ENCODE results near the gene C1QTNF6. TPM values are rescaled to one million over a fixed set of nuclear protein-coding genes. Genes with fewer than 3 reads are reported as not detected.

The C1QTNF6 gene
- total RNA-seq, 3 donors from 2014 or later: 8.9 to 22.5 (median 13.3) TPM

GRCh38 chr22:37180531-37181231 is 7.4 kb downstream of the C1QTNF6 start:
- intact Hi-C loops (cut with DNase I, micrococcal nuclease): no loop called here
- Histone ChIP-seq H3K4me1 (ENCODE audit: low read depth) (peaks cover 44% of the 10 kb centered on the region), H3K4me3 (no peak overlapping the region), H3K36me3 (ENCODE audit: low read depth) (no peaks in the 10 kb centered on the region), H3K9me3 (no peaks in the 10 kb centered on the region)
- TF ChIP-seq, protein P1, sequence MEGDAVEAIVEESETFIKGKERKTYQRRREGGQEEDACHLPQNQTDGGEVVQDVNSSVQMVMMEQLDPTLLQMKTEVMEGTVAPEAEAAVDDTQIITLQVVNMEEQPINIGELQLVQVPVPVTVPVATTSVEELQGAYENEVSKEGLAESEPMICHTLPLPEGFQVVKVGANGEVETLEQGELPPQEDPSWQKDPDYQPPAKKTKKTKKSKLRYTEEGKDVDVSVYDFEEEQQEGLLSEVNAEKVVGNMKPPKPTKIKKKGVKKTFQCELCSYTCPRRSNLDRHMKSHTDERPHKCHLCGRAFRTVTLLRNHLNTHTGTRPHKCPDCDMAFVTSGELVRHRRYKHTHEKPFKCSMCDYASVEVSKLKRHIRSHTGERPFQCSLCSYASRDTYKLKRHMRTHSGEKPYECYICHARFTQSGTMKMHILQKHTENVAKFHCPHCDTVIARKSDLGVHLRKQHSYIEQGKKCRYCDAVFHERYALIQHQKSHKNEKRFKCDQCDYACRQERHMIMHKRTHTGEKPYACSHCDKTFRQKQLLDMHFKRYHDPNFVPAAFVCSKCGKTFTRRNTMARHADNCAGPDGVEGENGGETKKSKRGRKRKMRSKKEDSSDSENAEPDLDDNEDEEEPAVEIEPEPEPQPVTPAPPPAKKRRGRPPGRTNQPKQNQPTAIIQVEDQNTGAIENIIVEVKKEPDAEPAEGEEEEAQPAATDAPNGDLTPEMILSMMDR (IDR thresholded peaks at IDR 0.05): no peak
- DNase-seq (peak in 2 of 3 donors; percentile 29 to 48), ATAC-seq (no peak)

DNA sequence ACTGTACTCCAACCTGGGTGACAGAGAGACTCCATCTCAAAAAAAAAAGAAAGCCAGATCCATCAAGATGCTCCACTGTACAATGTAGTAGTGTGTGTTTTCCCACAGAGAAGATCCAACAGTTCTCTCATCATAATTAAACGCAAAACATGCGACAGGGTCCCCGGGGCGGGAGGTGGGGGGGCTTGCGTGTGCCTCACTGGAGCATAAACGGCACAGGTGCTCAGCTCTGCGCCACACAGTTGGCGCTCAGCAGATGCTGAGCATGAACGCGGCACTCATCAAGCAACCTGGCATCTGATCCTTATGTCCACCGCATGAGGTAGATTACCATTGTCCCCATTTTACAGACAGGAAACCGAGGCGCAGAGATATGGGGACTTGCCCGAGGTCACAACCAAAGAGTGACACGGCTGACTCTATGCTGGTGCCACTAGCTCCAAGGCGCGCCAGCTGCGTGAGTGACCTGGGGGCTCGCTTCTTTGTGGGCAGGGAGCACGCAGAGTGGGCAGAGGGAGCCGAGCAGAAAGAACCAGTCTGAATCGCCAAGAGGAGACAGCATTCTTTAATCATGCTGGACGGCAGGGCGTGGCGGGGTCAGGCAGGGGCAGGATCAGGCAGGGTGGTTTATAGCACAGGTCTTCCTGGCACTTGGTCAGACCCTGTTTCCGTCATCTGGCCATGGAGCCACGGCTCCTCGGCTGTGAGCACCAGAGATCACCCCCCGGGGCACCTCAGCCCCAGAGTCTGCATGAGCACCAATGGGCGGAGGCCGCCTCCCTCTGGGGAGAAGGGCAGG is 8.2 kb downstream of the C1QTNF6 start:
- H3K36me3 ChIP-seq (ENCODE audit: low read depth): no peaks in the 10 kb centered on the region
- peak; percentile 80 to 84 (median 83) for DNase-seq
- H3K4me3 ChIP-seq: no peak overlapping the region
- no peaks in the 10 kb centered on the region for H3K9me3 ChIP-seq
- peaks cover 44% of the 10 kb centered on the region for H3K4me1 ChIP-seq (ENCODE audit: low read depth)
- intact Hi-C loops (cut with DNase I, micrococcal nuclease): no loop called here
- peak; percentile 65 for ATAC-seq
- TF ChIP-seq, protein P1 (IDR thresholded peaks at IDR 0.05): no peak

DNA sequence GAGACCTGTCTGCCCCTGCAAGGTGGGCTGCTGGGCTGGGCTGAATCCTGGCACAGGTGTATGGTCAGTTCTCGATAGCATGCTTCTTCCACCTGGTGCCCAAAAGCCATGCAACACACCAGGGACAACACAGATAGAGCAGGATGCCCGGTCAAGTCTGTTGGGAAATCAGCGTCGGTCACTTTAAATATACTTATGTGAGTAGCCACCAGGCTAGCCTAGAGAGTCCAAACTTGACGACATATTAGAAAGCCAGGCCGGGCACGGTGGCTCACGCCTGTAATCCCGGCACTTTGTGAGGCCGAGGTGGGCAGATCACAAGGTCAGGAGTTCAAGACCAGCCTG is 8.9 kb downstream of the C1QTNF6 start:
- Histone ChIP-seq H3K4me3 (no peak overlapping the region), H3K4me1 (ENCODE audit: low read depth) (peaks cover 44% of the 10 kb centered on the region), H3K9me3 (no peaks in the 10 kb centered on the region), H3K36me3 (ENCODE audit: low read depth) (no peaks in the 10 kb centered on the region)
- TF ChIP-seq, protein P1 (IDR thresholded peaks at IDR 0.05): no peak
- DNase-seq (no peak), ATAC-seq (no peak)
- intact Hi-C loops (cut with DNase I, micrococcal nuclease): no loop called here

DNA sequence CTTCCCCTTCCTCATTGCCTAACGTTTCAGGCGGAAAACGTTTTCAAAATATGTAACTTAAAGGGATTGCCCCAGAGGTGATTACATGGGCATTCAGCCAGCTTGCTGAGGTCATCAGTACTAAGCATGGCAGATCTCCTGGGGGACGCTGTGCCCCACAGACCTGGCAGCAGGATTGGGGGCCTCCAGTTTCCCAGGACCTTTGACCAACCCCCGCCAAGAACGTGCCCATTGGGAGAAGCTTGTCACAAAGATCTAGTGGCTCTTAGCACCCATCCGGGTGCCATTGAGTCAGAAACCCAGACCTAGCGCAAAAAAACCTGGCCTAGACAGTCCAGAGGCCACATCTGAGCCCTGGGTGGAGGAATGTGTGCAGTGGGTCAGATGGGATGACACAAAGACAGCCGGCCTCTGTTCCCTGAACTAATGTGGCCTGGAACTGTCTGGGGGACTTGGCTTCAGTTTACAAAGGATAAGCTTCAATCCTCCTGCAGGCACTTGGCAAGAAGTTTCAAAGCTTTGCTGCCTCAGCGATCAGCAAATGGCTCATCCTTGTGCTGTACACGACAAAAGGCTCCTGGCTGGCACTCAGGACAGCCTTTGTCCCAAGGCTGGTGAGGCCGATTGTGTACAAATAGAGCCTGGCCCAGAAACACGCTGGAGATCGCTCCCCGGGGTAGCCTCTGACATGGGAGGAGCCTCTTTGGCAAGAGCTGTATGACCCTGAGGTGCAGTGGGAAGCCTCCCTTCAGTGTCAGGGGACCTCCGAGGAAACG is 9.5 kb downstream of the C1QTNF6 start:
- H3K9me3 ChIP-seq: no peaks in the 10 kb centered on the region
- DNase-seq (peak; percentile 61 to 87 (median 68)), ATAC-seq (peak; percentile 70)
- no peaks in the 10 kb centered on the region for H3K36me3 ChIP-seq (ENCODE audit: low read depth)
- TF ChIP-seq, protein P1 (IDR thresholded peaks at IDR 0.05): no peak
- intact Hi-C loops (cut with DNase I, micrococcal nuclease): no loop called here
- H3K4me1 ChIP-seq (ENCODE audit: low read depth): peaks cover 44% of the 10 kb centered on the region
- H3K4me3 ChIP-seq: no peak overlapping the region

GRCh38 chr22:37177755-37178154 is 10.3 kb downstream of the C1QTNF6 start:
- no peak overlapping the region for H3K4me3 ChIP-seq
- peaks cover 44% of the 10 kb centered on the region for H3K4me1 ChIP-seq (ENCODE audit: low read depth)
- ATAC-seq (no peak), DNase-seq (peak in 1 of 3 donors; percentile 11)
- intact Hi-C loops (cut with DNase I, micrococcal nuclease): no loop called here
- TF ChIP-seq, protein P1 (IDR thresholded peaks at IDR 0.05): no peak
- no peaks in the 10 kb centered on the region for H3K9me3 ChIP-seq
- H3K36me3 ChIP-seq (ENCODE audit: low read depth): no peaks in the 10 kb centered on the region

Measured in mucosa of descending colon (tissue), 3 donors.